ENCODE measurements around the gene GABBR2.

GRCh38 chr9:98361645-98362044 lies 347.1 kb downstream of the GABBR2 start:
- TF ChIP-seq GATA3 (IDR thresholded peaks at IDR 0.05; ENCODE audit: low read depth, low read length) (no peak), GATA2 (IDR thresholded peaks at IDR 0.05; ENCODE audit: low read depth, low read length) (no peak)
